Uterus (tissue), 4 donors: Measurements from ENCODE around the gene LCE1C. TPM values are rescaled to one million over a fixed set of nuclear protein-coding genes. Genes with fewer than 3 reads are reported as not detected.

ENCODE experiments used
- DNase-seq, 2 donors: peaks; one replicate each; pipeline ENCODE4 v3.0.0-alpha.2; 2019 to 2020
- H3K27ac ChIP-seq, 2 donors: fragments of 200-600 bp; sonication (generic); 1 replicate in 1 of 2; 2 replicates in 1 of 2; pipeline ENCODE4 v1.5.1; 2016 to 2018
- H3K27me3 ChIP-seq, 2 donors: fragments of 200-600 bp; sonication (generic); one replicate each; pipeline ENCODE4 v1.5.1; 2018 to 2019; ENCODE audit warnings: control low read depth in 1 of 2
- H3K36me3 ChIP-seq, 2 donors: fragments of 200-600 bp; sonication (generic); one replicate each; pipeline ENCODE4 v1.5.1; 2019; ENCODE audit warnings: control low read depth in 1 of 2
- H3K4me1 ChIP-seq, 2 donors: fragments of 200-600 bp; sonication (generic); one replicate each; pipeline ENCODE4 v1.5.1; 2018 to 2019; ENCODE audit warnings: control low read depth in 1 of 2
- H3K4me3 ChIP-seq, 2 donors: fragments of 200-600 bp; sonication (generic); 1 replicate in 1 of 2; 2 replicates in 1 of 2; pipeline ENCODE4 v1.5.1; 2018 to 2019; ENCODE audit warnings: mild to moderate bottlenecking in 1 of 2
- H3K9me3 ChIP-seq, 2 donors: fragments of 200-600 bp; sonication (generic); one replicate each; pipeline ENCODE4 v1.5.1; 2019; ENCODE audit warnings: control low read depth in 1 of 2
- CTCF ChIP-seq, 4 experiments: fragments of 200-600 bp in 2 of 4; fragments of 450-650 bp in 2 of 4; sonication (generic) in 2 of 4; IDR thresholded peaks; one replicate each; pipeline ENCODE4 v1.5.1; 2016 to 2019; ENCODE audit warnings: antibody characterized with exemption in 4 of 4, mild to moderate bottlenecking in 2 of 4, moderate library complexity in 1 of 4
- POLR2A ChIP-seq, 2 donors: fragments of 450-650 bp; IDR thresholded peaks; one replicate each; pipeline ENCODE4 v1.6.1; 2016; ENCODE audit warnings: antibody characterized with exemption in 2 of 2, mild to moderate bottlenecking in 1 of 2, moderate library complexity in 1 of 2
- intact Hi-C: fragments of 100-400 bp; cut with DNase I; formaldehyde crosslinking; loops from one replicate; pipeline ENCODE4 v1.15.1; 2023; ENCODE audit warnings: low total_unique reads
- total RNA-seq, 4 donors: library from RNA; depleted of rRNA in 3 of 4; stranded (reverse); fragments of >200 nt in 3 of 4; gene quantifications; one replicate each; pipeline versions ENCODE4 v1.1.0 to v1.2.4, GENCODE V29; 2014 to 2023
- donor health status: DM: yes; HTN: yes; CAD: no.

Gene LCE1C
- total RNA-seq, 4 donors from 2014 or later = not detected

GRCh38 chr1:152777510-152778137 lies 28.8 kb downstream of the LCE1C start:
- no peak for TF ChIP-seq POLR2A (IDR thresholded peaks at IDR 0.05)
- TF ChIP-seq CTCF (IDR thresholded peaks at IDR 0.05) = no peak
- Histone ChIP-seq H3K4me3 (no peak overlapping the region), H3K27me3 (no peaks in the 10 kb centered on the region), H3K4me1 (no peaks in the 10 kb centered on the region), H3K36me3 (no peaks in the 10 kb centered on the region), H3K9me3 (no peaks in the 10 kb centered on the region), H3K27ac (no peak overlapping the region)
- no peak for DNase-seq
- intact Hi-C loops = no loop called here

- intact Hi-C loops = no loop called here
- no peaks in the 10 kb centered on the region for H3K27me3 ChIP-seq
- TF ChIP-seq CTCF (IDR thresholded peaks at IDR 0.05) (no peak), POLR2A (IDR thresholded peaks at IDR 0.05) (no peak)
- no peaks in the 10 kb centered on the region for H3K9me3 ChIP-seq
- H3K4me1 ChIP-seq = no peaks in the 10 kb centered on the region
- H3K4me3 ChIP-seq = no peak overlapping the region
- no peak overlapping the region for H3K27ac ChIP-seq
- DNase-seq = no peak
- no peaks in the 10 kb centered on the region for H3K36me3 ChIP-seq
Measured at GRCh38 chr1:152776361-152776760, 30.1 kb downstream of the LCE1C start.

DNA sequence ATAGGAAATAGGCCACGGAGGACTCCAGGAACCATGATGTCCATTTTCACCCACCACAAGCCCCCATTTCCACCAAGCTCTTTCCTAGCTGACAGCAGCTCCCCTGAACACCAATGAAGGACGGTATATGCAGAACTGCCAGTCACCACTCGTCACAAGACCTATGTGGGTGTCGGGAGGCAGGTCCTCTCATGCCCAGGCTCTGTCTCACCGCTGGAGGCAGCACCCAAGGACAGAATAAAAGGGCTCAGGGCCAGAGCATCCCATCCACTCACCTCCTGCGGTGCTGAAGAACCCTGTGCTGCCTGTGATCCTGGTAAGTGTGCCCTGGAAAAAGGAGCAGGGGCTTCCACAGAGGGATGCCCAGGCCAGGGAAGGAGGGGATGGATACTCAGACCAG lies 31.6 kb downstream of the LCE1C start, which contains the start of gene LCE1F:
TSS of gene LCE1F (plus strand) at position 266 of the 400 bp plus-strand sequence. CDS start 1,232 bp downstream, outside the sequence.
- no peak within 1 kb of the TSS for H3K27ac ChIP-seq
- no peak for DNase-seq
- intact Hi-C loops = no loop called here

DNA sequence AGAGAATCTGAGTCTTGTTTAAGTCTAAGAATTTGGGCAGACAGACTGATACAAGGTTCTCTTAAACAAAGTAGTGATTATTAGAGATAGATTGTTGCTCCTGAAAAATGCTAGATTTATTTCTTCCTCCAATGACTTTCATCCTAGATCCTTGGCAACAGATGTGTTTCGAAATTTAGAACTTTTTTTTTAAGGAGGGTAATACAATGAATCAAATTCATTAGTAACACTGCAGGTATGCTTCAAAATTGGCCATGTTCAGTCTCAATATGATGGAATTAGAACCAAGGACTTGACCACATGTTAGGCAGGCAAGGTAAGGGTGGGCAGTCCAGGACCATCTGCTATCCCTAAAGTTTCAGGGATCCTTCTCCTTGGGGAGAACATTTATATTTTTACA lies 36.0 kb downstream of the LCE1C start:
- Histone ChIP-seq H3K9me3 (no peaks in the 10 kb centered on the region), H3K4me1 (no peaks in the 10 kb centered on the region), H3K27ac (no peak overlapping the region), H3K27me3 (no peaks in the 10 kb centered on the region), H3K4me3 (no peak overlapping the region), H3K36me3 (no peaks in the 10 kb centered on the region)
- DNase-seq = no peak
- TF ChIP-seq POLR2A (IDR thresholded peaks at IDR 0.05) (no peak), CTCF (IDR thresholded peaks at IDR 0.05) (no peak)
- intact Hi-C loops = no loop called here

More for the DNA sequence above, 31.6 kb downstream of the LCE1C start, which contains the start of gene LCE1F:
- TF ChIP-seq CTCF (IDR thresholded peaks at IDR 0.05) (no peak), POLR2A (IDR thresholded peaks at IDR 0.05) (no peak)
- no peak within 1 kb of the TSS for H3K4me3 ChIP-seq
- no peaks in the 10 kb centered on the region for H3K9me3 ChIP-seq
- no peaks in the 10 kb centered on the region for H3K36me3 ChIP-seq
- H3K27me3 ChIP-seq = no peaks in the 10 kb centered on the region
- H3K4me1 ChIP-seq = no peaks in the 10 kb centered on the region

- no peaks in the 10 kb centered on the region for H3K27me3 ChIP-seq
- H3K36me3 ChIP-seq = no peaks in the 10 kb centered on the region
- DNase-seq = no peak
- no peak overlapping the region for H3K4me3 ChIP-seq
- H3K9me3 ChIP-seq = no peaks in the 10 kb centered on the region
- TF ChIP-seq CTCF (IDR thresholded peaks at IDR 0.05) (no peak), POLR2A (IDR thresholded peaks at IDR 0.05) (no peak)
- intact Hi-C loops = no loop called here
- H3K27ac ChIP-seq = no peak overlapping the region
- no peaks in the 10 kb centered on the region for H3K4me1 ChIP-seq
Measured at GRCh38 chr1:152768847-152769533, 37.5 kb downstream of the LCE1C start.
